Ureter (tissue), 1 donor: ENCODE data around the gene CA10. TPM values are rescaled to one million over a fixed set of nuclear protein-coding genes. Genes with fewer than 3 reads are reported as not detected.

ENCODE experiments used
- DNase-seq: peaks from one replicate; pipeline ENCODE4 v3.0.0-alpha.2; 2020; ENCODE audit warnings: low spot score
- total RNA-seq: library from RNA; stranded (reverse); gene quantifications from one replicate; pipeline ENCODE4 v1.2.4, GENCODE V29; 2023
- donor health status: DM: yes; HTN: yes; CAD: no.

Gene CA10
- total RNA-seq, 1 donor from 2014 or later: not detected

GRCh38 chr17:52147431-52147830 is 11.1 kb downstream of the CA10 start:
- no peak for DNase-seq

GRCh38 chr17:52145476-52145875 is 13.0 kb downstream of the CA10 start:
- no peak for DNase-seq

GRCh38 chr17:52143542-52143941 is 15.0 kb downstream of the CA10 start:
- DNase-seq: no peak

GRCh38 chr17:52140601-52141000 is 17.9 kb downstream of the CA10 start:
- DNase-seq: no peak

- DNase-seq: no peak
Observed at GRCh38 chr17:52138752-52139151, 19.8 kb downstream of the CA10 start.

GRCh38 chr17:52138350-52138749 is 20.2 kb downstream of the CA10 start:
- DNase-seq: no peak

GRCh38 chr17:52136166-52136565 is 22.3 kb downstream of the CA10 start:
- DNase-seq: no peak

GRCh38 chr17:52134641-52135040 is 23.9 kb downstream of the CA10 start:
- no peak for DNase-seq

- no peak for DNase-seq
Observed at GRCh38 chr17:52128721-52129120, 29.8 kb downstream of the CA10 start.

- DNase-seq: no peak
Observed at GRCh38 chr17:52124993-52125392, 33.5 kb downstream of the CA10 start.

GRCh38 chr17:52124561-52124960 is 34.0 kb downstream of the CA10 start:
- DNase-seq: no peak

- DNase-seq: no peak
Observed at GRCh38 chr17:52120465-52120864, 38.0 kb downstream of the CA10 start.

- DNase-seq: no peak
Observed at GRCh38 chr17:52110923-52111581, 47.5 kb downstream of the CA10 start.

GRCh38 chr17:52106638-52107261 is 51.8 kb downstream of the CA10 start:
- no peak for DNase-seq

GRCh38 chr17:52106072-52106471 is 52.4 kb downstream of the CA10 start:
- DNase-seq: no peak

GRCh38 chr17:52105591-52105990 is 52.9 kb downstream of the CA10 start:
- DNase-seq: no peak

- no peak for DNase-seq
Observed at GRCh38 chr17:52096056-52096455, 62.5 kb downstream of the CA10 start.

- no peak for DNase-seq
Observed at GRCh38 chr17:52084176-52084575, 74.3 kb downstream of the CA10 start.

- no peak for DNase-seq
Observed at GRCh38 chr17:52079496-52079895, 79.0 kb downstream of the CA10 start.

- DNase-seq: no peak
Observed at GRCh38 chr17:52071712-52072111, 86.8 kb downstream of the CA10 start.

- DNase-seq: no peak
Observed at GRCh38 chr17:52064791-52065211, 93.7 kb downstream of the CA10 start.

GRCh38 chr17:52049496-52049895 is 109.0 kb downstream of the CA10 start:
- no peak for DNase-seq

- DNase-seq: no peak
Observed at GRCh38 chr17:52049051-52049450, 109.5 kb downstream of the CA10 start.
